K562 (cell line): ENCODE data around the gene PRTFDC1. TPM values are rescaled to one million over a fixed set of nuclear protein-coding genes. Genes with fewer than 3 reads are reported as not detected.

ENCODE experiments used
- ATAC-seq: fragments of 200-7000 bp; cut with Tn5 transposase; 3 replicates; pipeline ENCODE4 v1.9.1; 2020; ENCODE audit warnings: moderate library complexity
- BruUV-seq: library from RNA; stranded (reverse); fragments of 400-500 nt; replicated peaks from 2 replicates; lab custom pipeline; 2021; lab: Mats Ljungman, UMichigan
- CTCF ChIA-PET: fragments of 300-600 bp; formaldehyde crosslinking; extraction: SDS; loops from one replicate; lab custom pipeline; 2021; ENCODE audit warnings: low intra/inter-chr PET ratio; lab: Yijun Ruan, JAX
- POLR2A ChIA-PET: fragments of 300-600, 350-650 bp; sonication (Branson Sonifier 250); formaldehyde crosslinking; extraction: SDS; loops from one replicate; lab custom pipeline; 2021; ENCODE audit warnings: antibody characterized with exemption, inconsistent platforms; lab: Yijun Ruan, JAX
- DNase-seq, 4 experiments: peaks; one replicate each; pipeline versions ENCODE4 v3.0.0 to v3.0.0-alpha.2; 2011 to 2018; ENCODE audit warnings: low spot score in 3 of 4, mixed read lengths in 3 of 4; ENCODE audit errors: extremely low read depth in 1 of 4
- FAIRE-seq: peaks from 2 replicates; lab custom pipeline; 2011; peaks lifted over from hg19 to GRCh38; lab: Jason Lieb, UNC
- H2AFZ ChIP-seq: 2 replicates; pipeline ENCODE4 v1.6.0; 2011; ENCODE audit warnings: low read depth, low read length, control low read depth, inconsistent platforms
- H3K27ac ChIP-seq: fragments of 200-600 bp; 3 replicates; pipeline ENCODE4 v1.8.0; 2011; ENCODE audit warnings: low read depth, mild to moderate bottlenecking, control low read depth, inconsistent platforms, low read length, moderate library complexity, mixed read lengths; ENCODE audit errors: extremely low read depth
- H3K27me3 ChIP-seq, 2 experiments: fragments of 300-600 bp in 1 of 2; 2 replicates in 1 of 2; 3 replicates in 1 of 2; pipeline versions ENCODE4 v1.6.0 to v1.8.0; 2011; ENCODE audit warnings: inconsistent platforms in 2 of 2, low read length in 2 of 2, mild to moderate bottlenecking in 1 of 2, mixed read lengths in 1 of 2, moderate library complexity in 1 of 2; ENCODE audit not compliant: control insufficient read depth in 2 of 2, insufficient read depth in 2 of 2
- H3K36me3 ChIP-seq: fragments of 300-600 bp; 3 replicates; pipeline ENCODE4 v1.8.0; 2011; ENCODE audit warnings: mild to moderate bottlenecking, low read length, inconsistent platforms; ENCODE audit not compliant: control insufficient read depth, insufficient read depth
- H3K4me1 ChIP-seq, 2 experiments: fragments of 200-600 bp in 1 of 2; replicated peaks in 1 of 2; 2 replicates in 1 of 2; 3 replicates in 1 of 2; pipeline versions ENCODE4 v1.5.1 to v1.8.0; 2011; ENCODE audit warnings: inconsistent platforms in 2 of 2, low read length in 2 of 2, mild to moderate bottlenecking in 1 of 2, mixed read lengths in 1 of 2, moderate library complexity in 1 of 2; ENCODE audit not compliant: control insufficient read depth in 2 of 2, insufficient read depth in 2 of 2
- H3K4me2 ChIP-seq: 2 replicates; pipeline ENCODE4 v1.6.1; 2011; ENCODE audit warnings: low read length, control low read depth, inconsistent platforms, mixed read lengths; ENCODE audit not compliant: insufficient read depth
- H3K4me3 ChIP-seq: fragments of 200-600 bp; sonication (generic), shearing (Covaris generic); 2 replicates; pipeline ENCODE4 v1.5.1; 2016; ENCODE audit warnings: control low read depth, inconsistent platforms
- H3K79me2 ChIP-seq: fragments of 200-600 bp; 3 replicates; pipeline ENCODE4 v1.8.0; 2011; ENCODE audit warnings: low read length, inconsistent platforms; ENCODE audit not compliant: control insufficient read depth, insufficient read depth
- H3K9ac ChIP-seq, 2 experiments: 2 replicates each; pipeline versions ENCODE4 v1.6.0 to v1.6.1; 2011; ENCODE audit warnings: low read depth in 2 of 2, low read length in 2 of 2, control low read depth in 1 of 2, inconsistent platforms in 1 of 2, mild to moderate bottlenecking in 1 of 2, mixed read lengths in 1 of 2; ENCODE audit not compliant: insufficient read depth in 1 of 2
- H3K9me1 ChIP-seq: one replicate; pipeline ENCODE4 v1.6.0; 2011; ENCODE audit warnings: inconsistent platforms, mild to moderate bottlenecking, low read length, moderate library complexity; ENCODE audit not compliant: control insufficient read depth, insufficient read depth
- H3K9me3 ChIP-seq: replicated peaks from 2 replicates; pipeline ENCODE4 v1.5.1; 2011; ENCODE audit warnings: low read depth, low read length, inconsistent platforms; ENCODE audit not compliant: control insufficient read depth, insufficient read depth
- H4K20me1 ChIP-seq: replicated peaks from 2 replicates; pipeline ENCODE4 v1.6.1; 2011; ENCODE audit warnings: low read length, inconsistent platforms, mixed read lengths; ENCODE audit not compliant: control insufficient read depth, insufficient read depth
- ARID1B ChIP-seq: fragments of 450-650 bp; IDR thresholded peaks from 2 replicates; pipeline ENCODE4 v1.6.1; 2016; ENCODE audit warnings: antibody characterized with exemption, mild to moderate bottlenecking, inconsistent platforms
- DPF2 ChIP-seq: fragments of 450-650 bp; IDR thresholded peaks from 2 replicates; pipeline ENCODE4 v1.6.1; 2016
- EP400 ChIP-seq: fragments of 450-650 bp; IDR thresholded peaks from 2 replicates; pipeline ENCODE4 v1.6.1; 2017; ENCODE audit warnings: antibody characterized with exemption, mild to moderate bottlenecking, moderate library complexity
- JUN ChIP-seq, 2 experiments: sonication (generic) in 1 of 2; formaldehyde crosslinking in 1 of 2; IDR thresholded peaks; 2 replicates each; pipeline versions ENCODE4 v1.6.1 to v1.8.0; 2012 to 2022; ENCODE audit warnings: borderline replicate concordance in 2 of 2, mild to moderate bottlenecking in 2 of 2, improper control_type of control experiment in 1 of 2, low read depth in 1 of 2, low read length in 1 of 2, missing genetic modification reagents in 1 of 2
- KDM1A ChIP-seq, 2 experiments: fragments of 450-650 bp; IDR thresholded peaks; 2 replicates each; pipeline ENCODE4 v1.6.1; 2016; ENCODE audit warnings: mild to moderate bottlenecking in 2 of 2
- NCOA1 ChIP-seq: fragments of 450-650 bp; IDR thresholded peaks from 2 replicates; pipeline ENCODE4 v1.6.1; 2016; ENCODE audit warnings: low read depth
- SAFB ChIP-seq: fragments of 200-400 bp; formaldehyde crosslinking; IDR thresholded peaks from 2 replicates; pipeline ENCODE4 v1.6.1; 2017; ENCODE audit warnings: low read depth, low read length, borderline replicate concordance
- TAL1 ChIP-seq: fragments of 450-650 bp; IDR thresholded peaks from 2 replicates; pipeline ENCODE4 v1.6.1; 2016; ENCODE audit warnings: mild to moderate bottlenecking
- TBL1XR1 ChIP-seq, 2 experiments: IDR thresholded peaks; 2 replicates each; pipeline ENCODE4 v1.6.1; 2012; ENCODE audit warnings: improper control_type of control experiment in 2 of 2, low read length in 2 of 2, mild to moderate bottlenecking in 1 of 2
- ZBTB49 ChIP-seq: sonication (generic); formaldehyde crosslinking; IDR thresholded peaks from 2 replicates; pipeline ENCODE4 v1.8.0; 2022; ENCODE audit warnings: missing genetic modification reagents, mild to moderate bottlenecking, borderline replicate concordance
- ZNF239 ChIP-seq: fragments of 250-450 bp; sonication (Bioruptor Pico); IDR thresholded peaks from 2 replicates; pipeline ENCODE4 v1.4.0; 2020; ENCODE audit warnings: mild to moderate bottlenecking
- ZNF780A ChIP-seq: fragments of 250-450 bp; sonication (Bioruptor Pico); IDR thresholded peaks from 2 replicates; pipeline ENCODE4 v1.5.0; 2021; ENCODE audit warnings: mild to moderate bottlenecking
- WGBS: fragments of 100-300 bp; shearing (Covaris generic); methylation state at CpG from one replicate; pipeline ENCODE4 v1.1.6; 2016; ENCODE audit warnings: low coverage, mixed read lengths; ENCODE audit not compliant: insufficient coverage; ENCODE audit errors: missing lambda C conversion rate; 5-methylcytosine and 5-hydroxymethylcytosine counted together
- in situ Hi-C: fragments of 300-500 bp; cut with MboI; formaldehyde crosslinking; loops from 4 replicates; pipeline ENCODE4 v1.15.0; 2018; ENCODE audit warnings: inconsistent platforms, mixed read lengths
- intact Hi-C: fragments of 100-400 bp; cut with micrococcal nuclease; formaldehyde crosslinking; loops from 2 replicates; pipeline ENCODE4 v1.14.2; 2022
- polyA plus RNA-seq, 8 experiments: library from polyadenylated mRNA; depleted of rRNA in 4 of 8; stranded (reverse) in 5 of 8; unstranded in 3 of 8; fragments of >200 nt; fragmentation: Nextera tagmentation in 2 of 8; fragmentation: Illumina TruSeq in 1 of 8; extraction: Ambion mirVana in 2 of 8; extraction: Trizol in 1 of 8; gene quantifications; 2 replicates each; pipeline versions ENCODE4 v1.2.1 to v1.2.3, GENCODE V29; 2011 to 2014; ENCODE audit warnings: inconsistent platforms in 1 of 8, missing spikeins in 1 of 8
- total RNA-seq, 7 experiments: library from RNA; depleted of rRNA in 6 of 7; stranded (reverse); fragments of >200 nt in 6 of 7; fragmentation: Illumina TruSeq in 2 of 7; extraction: Trizol in 2 of 7; gene quantifications; 2 replicates each; pipeline versions ENCODE4 v1.2.1 to v1.2.3, GENCODE V29; 2011 to 2021; ENCODE audit warnings: low replicate concordance in 1 of 7
- TF ChIP-seq, protein P1 (sequence below): fragments of 150-350 bp; conservative IDR thresholded peaks from 2 replicates; pipeline ENCODE4 v1.6.1; 2014; ENCODE audit warnings: low read length
- TF ChIP-seq, protein P2 (sequence below), 2 experiments: fragments of 450-650 bp in 1 of 2; sonication (generic) in 1 of 2; formaldehyde crosslinking; conservative IDR thresholded peaks; 2 replicates each; pipeline versions ENCODE4 v1.4.0 to v1.8.1; 2020 to 2022; ENCODE audit warnings: mild to moderate bottlenecking in 1 of 2, missing genetic modification reagents in 1 of 2

PRTFDC1 gene
- total and polyA plus RNA-seq, 9 of the 15 experiments (the other 6 are each of a cell fraction or from before 2014, with no cell fraction given): 7.0 to 27.6 (median 10.0) TPM

DNA sequence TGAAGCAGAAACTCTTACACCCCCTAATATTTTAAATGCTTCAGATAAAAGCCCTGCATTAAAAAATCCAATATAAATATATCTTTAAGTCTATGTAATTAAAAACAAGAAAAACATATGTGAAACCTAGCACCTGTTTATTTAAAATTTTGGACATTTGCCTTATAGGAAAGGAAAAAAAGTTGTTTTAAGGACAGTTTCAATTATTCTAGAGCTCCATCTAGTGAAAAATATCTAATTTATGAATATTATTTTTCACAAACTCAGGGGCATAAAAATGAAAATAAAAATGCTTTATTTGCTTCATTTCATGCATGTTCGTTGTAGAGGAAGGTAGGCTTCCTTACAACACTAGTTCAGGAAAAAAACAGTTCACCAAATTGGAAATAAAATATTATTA, 37.5 kb upstream of the PRTFDC1 start (continued):
- TF ChIP-seq, protein P1, sequence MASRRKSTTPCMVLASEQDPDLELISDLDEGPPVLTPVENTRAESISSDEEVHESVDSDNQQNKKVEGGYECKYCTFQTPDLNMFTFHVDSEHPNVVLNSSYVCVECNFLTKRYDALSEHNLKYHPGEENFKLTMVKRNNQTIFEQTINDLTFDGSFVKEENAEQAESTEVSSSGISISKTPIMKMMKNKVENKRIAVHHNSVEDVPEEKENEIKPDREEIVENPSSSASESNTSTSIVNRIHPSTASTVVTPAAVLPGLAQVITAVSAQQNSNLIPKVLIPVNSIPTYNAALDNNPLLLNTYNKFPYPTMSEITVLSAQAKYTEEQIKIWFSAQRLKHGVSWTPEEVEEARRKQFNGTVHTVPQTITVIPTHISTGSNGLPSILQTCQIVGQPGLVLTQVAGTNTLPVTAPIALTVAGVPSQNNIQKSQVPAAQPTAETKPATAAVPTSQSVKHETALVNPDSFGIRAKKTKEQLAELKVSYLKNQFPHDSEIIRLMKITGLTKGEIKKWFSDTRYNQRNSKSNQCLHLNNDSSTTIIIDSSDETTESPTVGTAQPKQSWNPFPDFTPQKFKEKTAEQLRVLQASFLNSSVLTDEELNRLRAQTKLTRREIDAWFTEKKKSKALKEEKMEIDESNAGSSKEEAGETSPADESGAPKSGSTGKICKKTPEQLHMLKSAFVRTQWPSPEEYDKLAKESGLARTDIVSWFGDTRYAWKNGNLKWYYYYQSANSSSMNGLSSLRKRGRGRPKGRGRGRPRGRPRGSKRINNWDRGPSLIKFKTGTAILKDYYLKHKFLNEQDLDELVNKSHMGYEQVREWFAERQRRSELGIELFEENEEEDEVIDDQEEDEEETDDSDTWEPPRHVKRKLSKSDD: no peak
- TF ChIP-seq, protein P2, sequence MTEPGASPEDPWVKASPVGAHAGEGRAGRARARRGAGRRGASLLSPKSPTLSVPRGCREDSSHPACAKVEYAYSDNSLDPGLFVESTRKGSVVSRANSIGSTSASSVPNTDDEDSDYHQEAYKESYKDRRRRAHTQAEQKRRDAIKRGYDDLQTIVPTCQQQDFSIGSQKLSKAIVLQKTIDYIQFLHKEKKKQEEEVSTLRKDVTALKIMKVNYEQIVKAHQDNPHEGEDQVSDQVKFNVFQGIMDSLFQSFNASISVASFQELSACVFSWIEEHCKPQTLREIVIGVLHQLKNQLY (CRISPR knock-in tag; conservative IDR thresholded peaks at IDR 0.05): no peak
- TF ChIP-seq ZNF780A: no peak

GRCh38 chr10:24988831-24989640, 36.6 kb upstream of the PRTFDC1 start:
- no peak overlapping the region for H3K4me3 ChIP-seq
- H3K9ac ChIP-seq: peak overlapping the region in 1 of 2 experiments; percentile 64; a peak in 1 of 4 replicates
- intact Hi-C loops: loop anchor here (5.0 kb wide), 3 partner anchors 37 to 262 kb away; partner anchors contain the start of gene PRTFDC1
- peak overlapping the region; percentile 76 for H3K4me2 ChIP-seq
- peak; percentile 28 to 90 (median 54) for DNase-seq
- H3K9me3 ChIP-seq: no peaks in the 10 kb centered on the region
- peak; percentile 95 for ATAC-seq
- H3K27me3 ChIP-seq: no peaks in the 10 kb centered on the region
- peaks cover 9 to 11% of the 10 kb centered on the region in 2 experiments for H3K4me1 ChIP-seq
- H3K36me3 ChIP-seq: no peaks in the 10 kb centered on the region
- H3K27ac ChIP-seq: peak overlapping the region; percentile 63
- CTCF ChIA-PET: no interaction called here
- no peaks in the 10 kb centered on the region for H3K79me2 ChIP-seq
- H3K9me1 ChIP-seq: no peaks in the 10 kb centered on the region
- peak; percentile 99 for FAIRE-seq
- no TSS peak for BruUV-seq
- POLR2A ChIA-PET: interaction anchor here (0.5 kb wide), 1 partner anchor 41 kb away, joined by 4 read pairs; no protein-coding TSS in a partner anchor
- 7% methylated on average over 12 of the region's 12 CpGs for WGBS
- in situ Hi-C loops: no loop called here
- no peaks in the 10 kb centered on the region for H4K20me1 ChIP-seq
- H2AFZ ChIP-seq: peak overlapping the region; percentile 87
- TF ChIP-seq TAL1 (peak; percentile 54), EP400 (no peak), TBL1XR1 (IDR thresholded peaks at IDR 0.05; ENCODE audit: low read length in 2 of 2) (no peak), DPF2 (peak; percentile 79), ZNF239 (CRISPR knock-in tag) (0 out of 2 replicates have a peak, but pooled peaks have one; percentile 8), NCOA1 (peak; percentile 22; the same call in 1 of the 2 replicates), SAFB (no peak), ARID1B (peak; percentile 73), KDM1A (IDR thresholded peaks at IDR 0.05) (peak in 1 of 2 experiments; percentile 28; a peak in 1 of 4 replicates), JUN (IDR thresholded peaks at IDR 0.05; ENCODE audit: borderline replicate concordance, low read depth, low read length) (0 out of 2 replicates have a peak, but pooled peaks have one; percentile 17), JUN (CRISPR knock-in tag; IDR thresholded peaks at IDR 0.05; ENCODE audit: borderline replicate concordance) (no peak), ZBTB49 (CRISPR knock-in tag) (no peak)
